CD4-positive, alpha-beta T cell (primary cell): ENCODE data around the gene LEFTY2. TPM values are rescaled to one million over a fixed set of nuclear protein-coding genes. Genes with fewer than 3 reads are reported as not detected.

Source experiments
- ATAC-seq: fragments of 200-7000 bp; cut with Tn5 transposase; one replicate; pipeline ENCODE4 v1.10.0; 2022; ENCODE audit warnings: mild to moderate bottlenecking; ENCODE audit not compliant: poor library complexity
- CTCF ChIA-PET: fragments of 350-600 bp; sonication (Branson Sonifier 250); formaldehyde crosslinking; loops from one replicate; lab custom pipeline; 2021; ENCODE audit warnings: antibody characterized with exemption, inconsistent platforms; lab: Charles Lee
- POLR2A ChIA-PET: fragments of 350-600 bp; sonication (Branson Sonifier 250); formaldehyde crosslinking; loops from one replicate; lab custom pipeline; 2021; ENCODE audit warnings: antibody characterized with exemption, inconsistent platforms; lab: Charles Lee
- DNase-seq, 14 experiments: peaks; one replicate each; pipeline ENCODE4 v3.0.0-alpha.2; 2013 to 2020; ENCODE audit warnings: mixed read lengths in 2 of 14
- H3K27ac ChIP-seq, 2 donors: one replicate each; pipeline versions ENCODE4 v1.5.1 to v1.7.0; 2013; ENCODE audit warnings: low read length in 2 of 2, low read depth in 1 of 2, mild to moderate bottlenecking in 1 of 2
- H3K27me3 ChIP-seq, 2 experiments: 1 replicate in 1 of 2; 2 replicates in 1 of 2; pipeline versions ENCODE4 v1.6.1 to v1.7.0; 2013; ENCODE audit warnings: low read length in 2 of 2, control low read depth in 1 of 2, mild to moderate bottlenecking in 1 of 2, moderate library complexity in 1 of 2; ENCODE audit not compliant: insufficient read depth in 2 of 2, control insufficient read depth in 1 of 2
- H3K36me3 ChIP-seq: one replicate; pipeline ENCODE4 v1.6.1; 2013; ENCODE audit warnings: low read length, control low read depth; ENCODE audit not compliant: insufficient read depth
- H3K4me1 ChIP-seq: one replicate; pipeline ENCODE4 v1.6.1; 2013; ENCODE audit warnings: low read length, control low read depth; ENCODE audit not compliant: insufficient read depth
- H3K4me3 ChIP-seq: one replicate; pipeline ENCODE4 v1.5.1; 2013; ENCODE audit warnings: mild to moderate bottlenecking, low read length, moderate library complexity
- H3K9me3 ChIP-seq, 2 experiments: 1 replicate in 1 of 2; 2 replicates in 1 of 2; pipeline versions ENCODE4 v1.6.1 to v1.7.0; 2013; ENCODE audit warnings: low read length in 2 of 2, mild to moderate bottlenecking in 2 of 2, control low read depth in 1 of 2, moderate library complexity in 1 of 2; ENCODE audit not compliant: control insufficient read depth in 1 of 2, insufficient read depth in 1 of 2
- H3K27ac Mint-ChIP-seq: one replicate; pipeline ENCODE4 v1.8.0; 2020; ENCODE audit warnings: mixed read lengths
- H3K27me3 Mint-ChIP-seq: one replicate; pipeline ENCODE4 v1.8.0; 2021; ENCODE audit warnings: mixed read lengths
- H3K36me3 Mint-ChIP-seq: one replicate; pipeline ENCODE4 v1.8.0; 2021; ENCODE audit warnings: low read depth, mixed read lengths
- H3K4me1 Mint-ChIP-seq: one replicate; pipeline ENCODE4 v1.8.0; 2021; ENCODE audit warnings: low read depth, mixed read lengths
- H3K4me3 Mint-ChIP-seq: one replicate; pipeline ENCODE4 v1.8.0; 2020; ENCODE audit warnings: mild to moderate bottlenecking, mixed read lengths
- H3K9me3 Mint-ChIP-seq: one replicate; pipeline ENCODE4 v1.8.0; 2020; ENCODE audit warnings: mixed read lengths
- intact Hi-C, 2 experiments: fragments of 100-400 bp; cut with DNase I in 1 of 2; cut with micrococcal nuclease in 1 of 2; formaldehyde crosslinking; loops; one replicate each; pipeline versions ENCODE4 v1.15.1 to v1.9.0; 2023 to 2025; cut with DNase I, micrococcal nuclease
- total RNA-seq, 174 experiments: library from RNA in 2 of 174; stranded (reverse) in 2 of 174; gene quantifications; one replicate each; pipeline ENCODE4 v1.2.3 and lab custom pipeline; 2021 to 2026
- TF ChIP-seq, protein P1 (sequence below): fragments of 200-600 bp; IDR thresholded peaks from one replicate; pipeline ENCODE4 v1.8.0; 2022; ENCODE audit warnings: antibody characterized with exemption, mild to moderate bottlenecking

The LEFTY2 gene
- total RNA-seq, 2 experiments from 2014 or later: not detected

- Histone ChIP-seq H3K27me3 (no peaks in the 10 kb centered on the region), H3K4me3 (no peak overlapping the region), H3K36me3 (peaks cover 81% of the 10 kb centered on the region), H3K9me3 (no peaks in the 10 kb centered on the region), H3K4me1 (no peaks in the 10 kb centered on the region), H3K27ac (no peak overlapping the region)
- H3K36me3 Mint-ChIP-seq: peaks cover 87% of the 10 kb centered on the region
- no peak overlapping the region for H3K4me3 Mint-ChIP-seq
- H3K9me3 Mint-ChIP-seq: peaks cover 2% of the 10 kb centered on the region
- H3K27me3 Mint-ChIP-seq: no peaks in the 10 kb centered on the region
- intact Hi-C loops: no loop called here
- ATAC-seq (no peak), DNase-seq (no peak)
- no peak overlapping the region for H3K27ac Mint-ChIP-seq
- TF ChIP-seq, protein P1, sequence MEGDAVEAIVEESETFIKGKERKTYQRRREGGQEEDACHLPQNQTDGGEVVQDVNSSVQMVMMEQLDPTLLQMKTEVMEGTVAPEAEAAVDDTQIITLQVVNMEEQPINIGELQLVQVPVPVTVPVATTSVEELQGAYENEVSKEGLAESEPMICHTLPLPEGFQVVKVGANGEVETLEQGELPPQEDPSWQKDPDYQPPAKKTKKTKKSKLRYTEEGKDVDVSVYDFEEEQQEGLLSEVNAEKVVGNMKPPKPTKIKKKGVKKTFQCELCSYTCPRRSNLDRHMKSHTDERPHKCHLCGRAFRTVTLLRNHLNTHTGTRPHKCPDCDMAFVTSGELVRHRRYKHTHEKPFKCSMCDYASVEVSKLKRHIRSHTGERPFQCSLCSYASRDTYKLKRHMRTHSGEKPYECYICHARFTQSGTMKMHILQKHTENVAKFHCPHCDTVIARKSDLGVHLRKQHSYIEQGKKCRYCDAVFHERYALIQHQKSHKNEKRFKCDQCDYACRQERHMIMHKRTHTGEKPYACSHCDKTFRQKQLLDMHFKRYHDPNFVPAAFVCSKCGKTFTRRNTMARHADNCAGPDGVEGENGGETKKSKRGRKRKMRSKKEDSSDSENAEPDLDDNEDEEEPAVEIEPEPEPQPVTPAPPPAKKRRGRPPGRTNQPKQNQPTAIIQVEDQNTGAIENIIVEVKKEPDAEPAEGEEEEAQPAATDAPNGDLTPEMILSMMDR: no peak
- POLR2A ChIA-PET: interaction anchor here (1.0 kb wide), 1 partner anchor 514 kb away, joined by 3 read pairs; no protein-coding TSS in a partner anchor
- peaks cover 9% of the 10 kb centered on the region for H3K4me1 Mint-ChIP-seq
- CTCF ChIA-PET: no interaction called here
Observed at GRCh38 chr1:225981714-225982113, 40.7 kb upstream of the LEFTY2 start.

GRCh38 chr1:225980005-225980836, 39.2 kb upstream of the LEFTY2 start:
- no peaks in the 10 kb centered on the region for H3K27me3 ChIP-seq
- peaks cover 5% of the 10 kb centered on the region for H3K4me1 ChIP-seq
- no peak overlapping the region for H3K4me3 ChIP-seq
- DNase-seq: no peak
- H3K36me3 ChIP-seq: peaks cover 66% of the 10 kb centered on the region
- Mint-ChIP-seq H3K4me3 (no peak overlapping the region), H3K4me1 (peaks cover 6% of the 10 kb centered on the region), H3K27me3 (no peaks in the 10 kb centered on the region), H3K27ac (no peak overlapping the region), H3K36me3 (peaks cover 76% of the 10 kb centered on the region), H3K9me3 (peaks cover 2% of the 10 kb centered on the region)
- ATAC-seq: no peak
- H3K27ac ChIP-seq: no peak overlapping the region
- H3K9me3 ChIP-seq: no peaks in the 10 kb centered on the region
- POLR2A ChIA-PET: interaction anchor here (1.4 kb wide), 1 partner anchor 19 kb away, joined by 3 read pairs; no protein-coding TSS in a partner anchor
- TF ChIP-seq, protein P1: no peak
- intact Hi-C loops: no loop called here
- CTCF ChIA-PET: interaction anchor here (1.6 kb wide), 1 partner anchor 85 kb away, joined by 4 read pairs; no protein-coding TSS in a partner anchor

- intact Hi-C loops: loop anchor here (5.0 to 10.0 kb wide), 6 partner anchors 65 to 1465 kb away; partner anchors contain the start of genes TMEM63A (in 2 of the 2) and SRP9 (in 1 of the 2)
- H3K27me3 ChIP-seq: no peaks in the 10 kb centered on the region
- no peak for DNase-seq
- peaks cover 59% of the 10 kb centered on the region for H3K36me3 ChIP-seq
- Mint-ChIP-seq H3K4me1 (peaks cover 6% of the 10 kb centered on the region), H3K4me3 (no peak overlapping the region), H3K36me3 (peaks cover 69% of the 10 kb centered on the region), H3K27ac (no peak overlapping the region), H3K9me3 (peaks cover 2% of the 10 kb centered on the region), H3K27me3 (no peaks in the 10 kb centered on the region)
- H3K27ac ChIP-seq: no peak overlapping the region
- peaks cover 5% of the 10 kb centered on the region for H3K4me1 ChIP-seq
- H3K4me3 ChIP-seq: no peak overlapping the region
- ChIA-PET POLR2A (no interaction called here), CTCF (interaction anchor here (1.7 kb wide), 1 partner anchor 505 kb away, joined by 4 read pairs; no protein-coding TSS in a partner anchor)
- no peak for ATAC-seq
- no peaks in the 10 kb centered on the region for H3K9me3 ChIP-seq
- TF ChIP-seq, protein P1: no peak
Observed at GRCh38 chr1:225979421-225979820, 38.4 kb upstream of the LEFTY2 start.
